Renal cortical epithelial cell (primary cell): ENCODE data around the gene BPGM. TPM values are rescaled to one million over a fixed set of nuclear protein-coding genes. Genes with fewer than 3 reads are reported as not detected.

Experiments used
- DNase-seq: peaks from one replicate; pipeline ENCODE4 v3.0.0-alpha.2; 2011; ENCODE audit warnings: low read depth
- total RNA-seq: library from RNA; depleted of rRNA; stranded (reverse); fragments of >200 nt; gene quantifications from 2 replicates; pipeline ENCODE4 v1.2.3, GENCODE V29; 2014

The BPGM gene
- total RNA-seq, 1 donor from 2014 or later = 45.8 TPM

- no peak for DNase-seq
Observed at GRCh38 chr7:134720091-134720935, 73.7 kb downstream of the BPGM start.

DNA sequence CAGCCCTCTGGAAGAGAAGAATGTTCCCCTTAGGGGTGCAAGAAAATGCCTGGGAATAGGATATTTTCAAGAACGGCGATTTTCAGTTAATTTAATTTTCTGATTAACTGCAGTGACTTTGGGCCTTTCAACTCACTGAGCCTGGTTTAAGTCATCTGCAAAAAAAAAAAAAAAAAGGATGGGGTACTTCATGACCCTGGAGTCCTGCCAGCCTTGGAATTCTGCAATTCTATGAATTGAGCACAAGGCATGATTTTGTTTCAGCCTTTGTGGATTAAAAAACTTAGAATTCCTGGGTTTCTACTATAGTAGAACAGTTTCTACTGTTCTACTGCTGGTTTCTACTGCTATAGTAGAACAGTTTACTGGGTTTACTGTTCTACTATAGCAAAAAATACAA is 74.5 kb downstream of the BPGM start:
- DNase-seq = no peak

GRCh38 chr7:134722786-134723322 is 76.2 kb downstream of the BPGM start:
- DNase-seq = no peak

- DNase-seq = no peak
Observed at GRCh38 chr7:134723892-134724291, 77.2 kb downstream of the BPGM start.

DNA sequence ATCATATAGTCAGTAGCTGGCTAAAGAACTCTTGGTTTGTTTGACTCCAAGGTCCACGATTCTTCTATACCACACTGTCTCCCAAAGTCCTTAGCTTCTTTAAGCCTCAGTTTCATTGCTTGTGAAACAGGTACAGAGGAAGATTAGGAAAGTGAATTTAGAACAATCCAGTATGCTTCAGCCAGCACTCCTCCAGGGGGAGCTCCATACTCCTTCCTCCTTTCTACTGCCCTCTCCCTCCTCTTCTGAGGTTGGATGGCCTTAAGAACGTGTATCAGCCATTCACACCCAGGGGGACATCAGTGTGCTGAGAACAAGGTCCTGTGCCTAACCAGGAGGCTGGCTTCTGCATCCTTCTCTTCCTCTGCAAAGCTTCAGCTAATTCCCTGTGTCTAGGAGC is 78.0 kb downstream of the BPGM start:
- DNase-seq = peak; percentile 38

DNA sequence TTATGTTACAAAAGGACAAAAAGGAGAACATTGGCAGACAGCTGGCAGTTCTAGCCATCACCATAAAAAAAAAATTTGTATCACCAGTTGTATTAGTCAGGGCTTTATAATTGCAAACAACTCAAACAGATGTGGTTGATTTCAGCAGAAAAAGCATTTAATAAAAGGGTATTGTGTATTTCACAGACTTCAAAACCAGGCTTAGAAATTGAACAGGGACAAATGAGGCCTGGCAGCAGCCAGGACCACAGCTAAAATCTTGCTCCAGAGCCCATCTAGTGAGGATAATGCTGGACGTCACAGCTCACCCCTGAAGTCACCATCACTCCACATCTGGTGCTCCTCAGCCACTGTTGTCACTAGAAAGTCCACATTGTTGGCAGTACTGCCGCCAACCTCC is 79.9 kb downstream of the BPGM start:
- DNase-seq = no peak

DNA sequence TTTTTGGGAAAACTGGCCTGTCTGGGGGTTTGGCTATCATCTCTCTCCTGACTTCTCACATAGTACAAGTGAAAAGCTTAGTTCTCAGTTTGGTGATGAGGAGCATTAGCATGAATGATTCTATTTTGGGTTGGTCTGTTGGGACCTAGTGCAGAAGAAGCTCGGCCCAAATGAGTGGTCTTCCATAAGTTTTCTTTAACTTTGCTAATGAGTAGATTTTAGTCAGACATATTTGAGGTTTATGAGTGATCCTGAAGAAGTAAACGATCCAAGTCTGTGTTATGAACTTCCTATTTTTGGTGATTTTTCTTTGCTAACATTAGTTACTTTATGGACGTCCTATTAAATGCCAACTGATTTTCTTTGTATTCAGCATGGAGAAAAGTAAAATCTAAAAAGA is 81.1 kb downstream of the BPGM start:
- no peak for DNase-seq

Other genes starting within 250 kb of the BPGM start
- gene AKR1B1, start 187.8 kb upstream of the BPGM start, total RNA-seq = 931 and 988 TPM in 2 replicates
- 0.10 and 1.7 TPM in 2 replicates for gene AKR1B10, start 119.3 kb upstream of the BPGM start, total RNA-seq
- 0.35 TPM in 1 of 2 replicates, not detected in the other for gene AKR1B15, start 97.7 kb upstream of the BPGM start, total RNA-seq
- 155 and 181 TPM in 2 replicates for gene CALD1, start 132.8 kb downstream of the BPGM start, total RNA-seq